Panc1 (cell line): ENCODE measurements around the gene EAF1. TPM values are rescaled to one million over a fixed set of nuclear protein-coding genes. Genes with fewer than 3 reads are reported as not detected.

Experiments used
- ATAC-seq: fragments of 200-7000 bp; cut with Tn5 transposase; 2 replicates; pipeline ENCODE4 v1.9.1; 2020; ENCODE audit warnings: mild to moderate bottlenecking, moderate library complexity
- BruUV-seq: library from RNA; stranded (reverse); fragments of 400-500 nt; replicated peaks from 2 replicates; lab custom pipeline; 2021; lab: Mats Ljungman, UMichigan
- CTCF ChIA-PET: fragments of 300-600 bp; sonication (Branson Sonifier 250); formaldehyde crosslinking; loops from one replicate; lab custom pipeline; 2022; ENCODE audit warnings: antibody characterized with exemption; lab: Charles Lee
- POLR2A ChIA-PET: fragments of 300-600 bp; sonication (Branson Sonifier 250); formaldehyde crosslinking; loops from one replicate; lab custom pipeline; 2022; ENCODE audit warnings: antibody characterized with exemption; lab: Charles Lee
- DNase-seq: peaks from one replicate; pipeline ENCODE4 v3.0.0-alpha.2; 2010; ENCODE audit warnings: low read depth, low spot score
- H3K27ac ChIP-seq: 2 replicates; pipeline ENCODE4 v1.5.1; 2011; ENCODE audit warnings: mild to moderate bottlenecking, low read length, inconsistent platforms
- H3K27me3 ChIP-seq: fragments of 200-500 bp; sonication (Bioruptor generic); 2 replicates; pipeline ENCODE4 v1.6.0; 2014; ENCODE audit warnings: low read length, inconsistent platforms; ENCODE audit not compliant: control insufficient read depth, insufficient read depth
- H3K36me3 ChIP-seq: fragments of 200-500 bp; sonication (Bioruptor generic); 2 replicates; pipeline ENCODE4 v1.5.1; 2014; ENCODE audit warnings: inconsistent platforms, mild to moderate bottlenecking, low read length, moderate library complexity; ENCODE audit not compliant: control insufficient read depth, insufficient read depth
- H3K4me1 ChIP-seq: 2 replicates; pipeline ENCODE4 v1.5.1; 2011; ENCODE audit warnings: inconsistent platforms, mild to moderate bottlenecking, low read length, moderate library complexity; ENCODE audit not compliant: control insufficient read depth, insufficient read depth
- H3K4me3 ChIP-seq, 2 experiments: 2 replicates each; pipeline ENCODE4 v1.5.1; 2011 to 2012; ENCODE audit warnings: low read depth in 2 of 2, low read length in 2 of 2, mild to moderate bottlenecking in 2 of 2, inconsistent platforms in 1 of 2, moderate library complexity in 1 of 2
- H3K9me3 ChIP-seq: fragments of 200-500 bp; sonication (Bioruptor generic); 2 replicates; pipeline ENCODE4 v1.5.1; 2014; ENCODE audit warnings: low read depth, mild to moderate bottlenecking, inconsistent platforms, low read length, moderate library complexity; ENCODE audit not compliant: control insufficient read depth, insufficient read depth
- CTCF ChIP-seq: fragments of 450-650 bp; IDR thresholded peaks from 2 replicates; pipeline ENCODE4 v1.5.1; 2017; ENCODE audit warnings: mild to moderate bottlenecking
- POLR2AphosphoS5 ChIP-seq: IDR thresholded peaks from 2 replicates; pipeline ENCODE4 v1.6.1; 2012; ENCODE audit warnings: mild to moderate bottlenecking, low read depth, low read length, moderate library complexity
- REST ChIP-seq, 2 experiments: IDR thresholded peaks; 2 replicates each; pipeline ENCODE4 v1.6.1; 2011 to 2012; ENCODE audit warnings: low read depth in 2 of 2, control low read depth in 1 of 2, low read length in 1 of 2, mild to moderate bottlenecking in 1 of 2, moderate library complexity in 1 of 2; ENCODE audit not compliant: insufficient read depth in 1 of 2
- SIN3A ChIP-seq: IDR thresholded peaks from 2 replicates; pipeline ENCODE4 v1.6.1; 2012; ENCODE audit warnings: low read depth, mild to moderate bottlenecking, low read length, moderate library complexity, borderline replicate concordance; ENCODE audit not compliant: insufficient read depth
- TCF7L2 ChIP-seq: IDR thresholded peaks from 2 replicates; pipeline ENCODE4 v1.6.1; 2011; ENCODE audit warnings: mild to moderate bottlenecking, low read depth, low read length, inconsistent platforms
- in situ Hi-C: cut with HindIII; loops from 2 replicates; pipeline ENCODE4 v1.10.0; 2016; ENCODE audit warnings: low sequenced_read_pairs, low pct_unique_long_range_greater_than_20kb
- intact Hi-C: fragments of 100-400 bp; cut with micrococcal nuclease; formaldehyde crosslinking; loops from one replicate; pipeline ENCODE4 v1.10.0; 2022; ENCODE audit not compliant: unreplicated experiment
- total RNA-seq: library from RNA; stranded (reverse); gene quantifications from one replicate; pipeline ENCODE4 v1.2.1, GENCODE V29; 2021; ENCODE audit not compliant: unreplicated experiment

EAF1 gene
- total RNA-seq, 1 experiment from 2014 or later, result 16.1 TPM

- ChIA-PET POLR2A (no interaction called here), CTCF (interaction anchor here (1.0 to 1.7 kb wide), 2 partner anchors 137 to 139 kb away, joined by 3 to 12 read pairs; no protein-coding TSS in a partner anchor)
- no peak overlapping the region for H3K27ac ChIP-seq
- H3K27me3 ChIP-seq, result no peaks in the 10 kb centered on the region
- ATAC-seq (no peak), DNase-seq (no peak)
- no peaks in the 10 kb centered on the region for H3K4me1 ChIP-seq
- in situ Hi-C loops (no loop called here), intact Hi-C loops (loop anchor here (2.0 to 10.0 kb wide), 3 partner anchors 136 to 300 kb away; partner anchors contain the start of gene CAPN7)
- TF ChIP-seq TCF7L2 (no peak), REST (IDR thresholded peaks at IDR 0.05; ENCODE audit: insufficient read depth in 1 of 2, low read depth in 2 of 2, low read length in 1 of 2) (no peak), SIN3A (no peak), CTCF (no peak), POLR2AphosphoS5 (no peak)
- no peaks in the 10 kb centered on the region for H3K9me3 ChIP-seq
- BruUV-seq, result no TSS peak
- H3K4me3 ChIP-seq, result no peak overlapping the region
- no peaks in the 10 kb centered on the region for H3K36me3 ChIP-seq
These were observed 22.6 kb upstream of the EAF1 start for GRCh38 chr3:15404767-15405166.

GRCh38 chr3:15405448-15406050 lies 21.8 kb upstream of the EAF1 start:
- in situ Hi-C loops, result no loop called here
- H3K36me3 ChIP-seq, result no peaks in the 10 kb centered on the region
- POLR2A ChIA-PET, result no interaction called here
- no peak for TF ChIP-seq REST (IDR thresholded peaks at IDR 0.05; ENCODE audit: insufficient read depth in 1 of 2, low read depth in 2 of 2, low read length in 1 of 2)
- TF ChIP-seq CTCF, result peak; percentile 59; the same call in 1 of the 2 replicates
- no TSS peak for BruUV-seq
- intact Hi-C loops, result loop anchor here (2.0 to 10.0 kb wide), 3 partner anchors 137 to 301 kb away; partner anchors contain the start of gene CAPN7
- ATAC-seq (peak; percentile 78; the same call in 1 of the 2 replicates), DNase-seq (no peak)
- no peaks in the 10 kb centered on the region for H3K4me1 ChIP-seq
- no peak overlapping the region for H3K27ac ChIP-seq
- no peak overlapping the region for H3K4me3 ChIP-seq
- no peaks in the 10 kb centered on the region for H3K9me3 ChIP-seq
- H3K27me3 ChIP-seq, result no peaks in the 10 kb centered on the region
- CTCF ChIA-PET, result interaction anchor here (1.0 to 1.7 kb wide), 2 partner anchors 137 to 140 kb away, joined by 3 to 12 read pairs; no protein-coding TSS in a partner anchor
